CD4-positive, alpha-beta T cell treated with Interleukin-15 for 1 hour (primary cell): ENCODE results near the gene C17orf107.
"Not testable (repeated sequence)": the region's sequence is repeated elsewhere in the genome, so short reads cannot be mapped to it uniquely, and the experiment has no call there.

Source experiments
- DNase-seq: peaks from one replicate; pipeline ENCODE4 v3.0.0-alpha.2; 2020

C17orf107 gene

GRCh38 chr17:4901108-4901647 is 1.8 kb downstream of the C17orf107 start:
- no peak for DNase-seq

- DNase-seq, result peak; percentile 78
Observed at GRCh38 chr17:4901648-4902344, 2.5 kb downstream of the C17orf107 start.

GRCh38 chr17:4902540-4902939 is 3.2 kb downstream of the C17orf107 start:
- DNase-seq, result no peak

GRCh38 chr17:4903051-4903818 is 3.9 kb downstream of the C17orf107 start, which contains the start of gene CHRNE:
Gene CHRNE, minus strand, starts transcription at chr17:4903098. Its CDS starts 35 bp downstream, at chr17:4903063.
- DNase-seq, result peak; percentile 80

GRCh38 chr17:4906642-4907041 is 7.3 kb downstream of the C17orf107 start:
- not testable (repeated sequence) for DNase-seq

- DNase-seq, result no peak
Observed at GRCh38 chr17:4908301-4908700, 9.0 kb downstream of the C17orf107 start.

GRCh38 chr17:4908711-4909496 is 9.6 kb downstream of the C17orf107 start:
- DNase-seq, result peak; percentile 86

- DNase-seq, result no peak
Observed at GRCh38 chr17:4913994-4914393, 14.7 kb downstream of the C17orf107 start.

- DNase-seq, result not testable (repeated sequence)
Observed at GRCh38 chr17:4914551-4914950, 15.2 kb downstream of the C17orf107 start.

GRCh38 chr17:4919511-4920047 is 20.2 kb downstream of the C17orf107 start:
- no peak for DNase-seq

GRCh38 chr17:4920351-4921048 is 21.2 kb downstream of the C17orf107 start:
- peak; percentile 47 for DNase-seq

- no peak for DNase-seq
Observed at GRCh38 chr17:4921320-4921719, 22.0 kb downstream of the C17orf107 start.

GRCh38 chr17:4926577-4927335 is 27.4 kb downstream of the C17orf107 start:
- DNase-seq, result not testable (repeated sequence)

GRCh38 chr17:4928881-4929280 is 29.5 kb downstream of the C17orf107 start:
- no peak for DNase-seq

- no peak for DNase-seq
Observed at GRCh38 chr17:4931963-4932362, 32.6 kb downstream of the C17orf107 start, which contains the start of gene GP1BA. Gene GP1BA, plus strand, starts transcription at chr17:4932277. Its CDS starts 328 bp downstream, at chr17:4932605.

- DNase-seq, result no peak
Observed at GRCh38 chr17:4932756-4933155, 33.4 kb downstream of the C17orf107 start.

- no peak for DNase-seq
Observed at GRCh38 chr17:4933646-4934045, 34.3 kb downstream of the C17orf107 start.

GRCh38 chr17:4934173-4934979 is 35.0 kb downstream of the C17orf107 start:
- DNase-seq, result no peak

GRCh38 chr17:4935650-4936049 is 36.3 kb downstream of the C17orf107 start:
- DNase-seq, result no peak

GRCh38 chr17:4936436-4936835 is 37.1 kb downstream of the C17orf107 start:
- DNase-seq, result no peak
